HG03064 (cell line): ENCODE data around the gene GMDS.

ENCODE experiments used
- ATAC-seq: cut with Tn5 transposase; IDR thresholded peaks from one replicate; pipeline ENCODE4 v1.9.1; 2021; ENCODE audit warnings: low read depth; ENCODE audit not compliant: unreplicated experiment

The GMDS gene

DNA sequence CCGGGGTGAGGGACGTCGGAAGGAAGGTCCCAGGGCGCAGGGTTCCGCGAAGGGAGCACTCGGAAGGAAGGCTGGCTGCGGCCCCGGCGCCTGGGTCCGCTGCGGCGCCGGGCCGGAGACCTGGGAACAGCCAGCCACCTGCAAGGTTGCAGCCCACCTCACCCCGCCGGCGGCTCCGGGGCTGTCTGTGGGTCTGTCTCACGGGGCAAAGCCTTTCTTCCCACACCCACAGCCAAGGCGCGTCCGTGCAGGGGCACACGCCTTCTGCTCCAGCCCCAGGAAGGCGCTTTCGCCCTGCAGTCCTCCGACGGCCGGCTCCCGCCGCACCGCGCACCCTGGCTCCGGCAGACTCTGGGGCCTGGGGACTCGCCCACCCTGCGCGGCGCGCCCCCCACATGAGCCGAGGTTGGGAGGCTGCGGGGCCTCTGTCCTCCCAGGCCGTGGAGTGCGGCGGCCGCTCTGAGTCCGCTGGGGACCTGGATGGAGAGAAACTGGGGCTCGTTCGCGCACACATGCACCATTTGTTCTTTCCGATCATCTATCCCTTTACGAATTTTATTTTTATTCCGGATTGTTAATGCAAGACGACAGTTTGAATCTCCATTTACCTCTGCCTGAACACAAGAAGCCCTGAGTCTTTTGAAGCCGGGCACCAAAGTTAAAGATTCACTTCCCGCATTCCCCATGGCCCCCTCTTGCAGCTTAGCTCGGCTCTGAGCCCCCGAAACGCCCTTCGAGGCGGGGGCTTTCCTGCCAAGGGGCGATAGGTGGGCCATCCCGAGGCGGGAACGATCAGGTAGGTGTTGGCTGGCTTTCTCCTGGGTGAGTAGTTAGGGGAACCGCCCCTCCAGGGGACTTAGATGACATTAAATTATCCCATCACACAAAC lies 640.2 kb downstream of the GMDS start:
- no peak for ATAC-seq

DNA sequence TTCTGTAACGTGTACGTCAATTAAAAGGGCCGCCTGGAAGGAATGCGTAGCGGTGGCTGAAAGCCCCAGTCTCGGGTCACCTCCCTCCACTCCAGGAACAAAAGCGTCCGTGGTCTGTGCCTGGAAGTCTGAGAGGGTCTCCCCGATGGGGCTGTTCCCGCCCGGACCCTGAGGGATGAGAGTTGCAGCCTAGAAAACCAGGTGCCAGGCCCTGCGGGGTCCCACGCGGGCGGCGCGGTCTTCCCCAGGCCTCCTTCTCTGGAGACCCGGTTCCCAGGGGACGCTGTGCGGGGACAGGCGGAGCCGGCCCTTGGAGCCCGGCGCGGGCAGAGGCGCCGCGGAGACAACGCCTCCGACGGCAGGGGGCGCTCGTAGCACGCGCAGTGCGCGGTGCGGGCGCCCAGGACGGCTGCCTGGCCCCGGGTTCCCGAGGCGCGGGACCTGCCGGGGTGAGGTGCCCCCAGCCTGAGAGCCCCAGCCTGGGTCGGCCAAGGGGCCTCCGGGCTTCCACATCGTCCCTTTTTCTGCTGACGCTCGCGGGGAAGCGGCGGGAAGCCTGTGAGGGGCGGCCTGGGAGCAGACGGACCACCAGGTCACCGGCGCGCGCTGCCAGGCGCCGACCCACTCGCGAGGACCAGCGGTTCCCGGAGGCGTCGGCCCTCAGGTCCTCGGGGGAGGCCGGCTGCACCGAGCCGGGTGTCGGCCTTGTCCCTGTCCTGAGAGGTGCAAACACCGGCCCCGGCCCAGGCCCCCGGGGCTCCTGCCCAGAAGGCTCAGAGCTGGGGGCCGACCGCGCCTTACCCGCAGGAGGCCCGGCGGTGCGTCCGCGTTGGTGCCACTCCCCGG lies 641.0 kb downstream of the GMDS start:
- ATAC-seq = no peak

DNA sequence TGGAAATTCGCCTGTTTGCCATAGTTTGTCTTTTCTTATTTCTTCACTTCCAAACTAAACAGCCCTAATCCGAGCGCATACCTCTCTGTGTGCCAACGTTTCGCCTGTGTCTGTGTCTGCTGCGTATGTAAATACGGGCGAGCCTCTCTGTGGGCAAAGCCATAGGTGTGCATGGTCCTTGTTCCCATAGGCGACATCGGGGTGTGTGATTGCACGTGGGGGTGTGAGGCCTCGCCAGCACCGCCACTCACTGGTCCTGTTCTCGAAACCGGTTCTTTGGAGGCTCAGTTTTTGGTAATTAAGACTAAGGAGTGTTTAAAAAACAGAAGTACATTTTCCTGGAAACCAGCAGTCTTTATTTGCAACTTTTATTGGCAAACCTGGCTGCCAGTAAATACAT lies 641.7 kb downstream of the GMDS start:
- no peak for ATAC-seq

DNA sequence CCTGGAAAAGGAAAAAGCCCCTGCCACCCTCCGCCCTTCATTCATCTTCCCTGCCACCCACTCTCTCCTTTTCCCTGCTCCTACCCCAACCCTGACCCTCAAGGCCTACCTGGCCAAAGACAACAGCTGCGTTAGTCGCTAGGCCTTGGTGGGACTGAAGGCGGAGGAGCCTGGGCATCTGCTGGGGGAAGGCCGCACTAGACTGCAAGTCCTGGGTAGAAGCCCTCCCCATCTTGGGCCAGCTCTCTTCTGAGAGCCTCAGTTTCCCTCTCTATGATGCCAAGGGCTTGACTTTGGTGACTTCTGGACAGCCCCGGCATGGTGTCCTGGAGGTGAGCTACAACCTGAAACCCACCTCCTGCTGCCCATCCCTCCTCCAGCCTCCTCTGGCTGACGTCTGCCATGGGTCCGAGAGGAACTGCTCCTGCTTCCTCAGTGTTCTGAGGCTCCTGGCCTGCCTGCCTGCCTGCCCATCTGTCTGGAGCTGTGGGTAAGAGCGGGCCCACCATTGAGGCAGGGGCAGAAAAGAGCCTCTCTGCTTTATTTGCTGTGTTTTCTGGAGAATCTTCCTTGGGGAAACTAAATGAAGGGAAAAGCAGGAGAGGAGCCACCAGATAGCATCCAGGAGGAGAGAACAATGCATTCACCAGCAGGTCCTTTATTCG lies 643.2 kb downstream of the GMDS start:
- ATAC-seq = no peak

DNA sequence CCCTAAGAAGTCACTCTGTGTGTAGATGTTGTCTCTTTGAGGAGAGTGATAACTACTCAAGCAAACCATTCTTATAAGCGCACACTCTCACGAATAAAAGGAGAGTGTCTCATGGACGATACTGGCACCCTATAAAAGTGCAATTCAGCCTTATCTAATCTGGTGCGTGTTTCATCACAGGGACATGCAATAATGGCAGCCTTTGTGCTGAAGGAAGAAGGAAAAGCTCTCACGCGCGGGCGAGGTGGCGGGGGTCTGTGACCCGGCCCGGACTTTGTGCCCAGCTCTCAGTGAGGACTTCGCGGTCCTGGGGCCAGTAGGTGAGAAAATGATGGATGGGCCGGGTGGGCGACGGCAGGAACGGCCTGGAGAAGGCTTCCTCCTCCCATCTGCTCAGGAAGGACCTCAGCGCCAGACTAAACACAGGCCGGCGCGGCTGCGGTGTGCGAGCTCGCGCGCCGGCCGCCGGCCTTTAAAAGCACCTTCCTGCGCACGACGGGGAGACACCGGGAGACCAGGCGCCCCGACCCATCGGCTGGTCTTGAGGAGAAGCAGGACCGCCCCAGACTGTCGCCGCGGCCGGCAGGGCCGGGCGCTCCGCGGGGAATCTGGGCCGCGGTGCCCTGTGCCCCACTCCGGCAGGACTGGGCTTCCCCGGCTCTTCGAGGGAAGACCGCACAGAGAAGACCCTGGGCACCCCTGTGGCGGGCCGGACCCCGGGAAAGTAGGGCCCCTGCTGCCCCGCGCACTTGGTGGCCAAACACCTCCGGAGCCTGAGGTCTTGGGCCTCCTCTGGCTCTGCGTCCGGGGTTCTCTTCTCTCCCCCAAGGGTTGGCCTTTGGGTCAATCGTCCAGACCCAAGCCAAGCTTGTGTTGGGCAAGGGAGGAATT lies 644.0 kb downstream of the GMDS start:
- no peak for ATAC-seq

- no peak for ATAC-seq
Measured at GRCh38 chr6:1600764-1601157, 644.6 kb downstream of the GMDS start.

DNA sequence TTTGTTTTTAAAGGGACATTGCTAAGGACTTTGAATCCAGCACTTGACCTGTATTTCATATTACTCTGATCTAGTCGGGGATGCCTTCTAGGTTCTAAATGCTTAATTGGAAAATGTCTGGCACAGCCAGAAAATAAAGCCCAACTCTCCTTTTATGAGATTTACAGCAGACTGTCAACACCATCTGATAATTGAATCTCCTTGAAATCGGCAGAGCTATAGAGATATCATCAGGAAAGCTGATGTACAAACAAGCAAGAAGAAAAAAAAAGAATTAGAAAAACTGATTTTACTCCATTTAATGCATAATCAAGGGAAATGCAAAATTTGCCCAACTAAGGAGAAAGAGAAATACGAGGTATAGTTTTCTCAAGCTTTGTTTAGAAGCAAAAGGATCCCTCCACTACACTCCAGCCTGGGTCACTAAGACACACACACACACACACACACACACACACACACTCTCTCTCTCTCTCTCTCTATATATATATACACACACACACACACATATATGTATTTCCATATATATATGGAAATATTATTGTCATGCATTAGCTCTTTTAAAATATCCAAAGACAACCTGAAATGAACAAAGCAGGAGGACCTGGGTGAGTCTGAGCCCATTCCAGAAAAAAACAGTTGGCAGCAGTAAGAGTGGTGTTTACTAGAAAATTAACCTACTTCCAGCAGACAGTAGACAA lies 645.2 kb downstream of the GMDS start:
- no peak for ATAC-seq

GRCh38 chr6:1599469-1599868 lies 645.9 kb downstream of the GMDS start:
- no peak for ATAC-seq

- ATAC-seq = no peak
Measured at GRCh38 chr6:1598886-1599285, 646.5 kb downstream of the GMDS start.

DNA sequence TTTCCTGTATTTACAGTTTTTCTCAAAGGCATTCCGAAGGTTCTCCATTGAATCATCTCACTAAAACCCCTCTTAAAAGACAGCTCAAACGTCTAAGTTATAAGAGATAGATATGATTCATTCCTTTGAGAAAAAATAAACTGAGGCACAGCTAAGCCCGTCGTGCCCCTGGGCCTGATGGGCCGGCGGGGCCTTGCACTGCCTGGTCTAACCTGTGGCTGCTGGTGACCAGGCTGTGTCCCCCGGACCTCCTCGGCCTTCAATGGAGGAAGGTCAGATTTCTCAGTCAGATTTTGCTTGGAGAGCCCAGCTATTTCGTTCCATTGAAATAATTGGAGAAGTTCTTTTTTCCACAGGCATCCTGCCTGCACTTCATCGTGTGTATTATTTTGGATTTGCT lies 647.0 kb downstream of the GMDS start:
- ATAC-seq = no peak

DNA sequence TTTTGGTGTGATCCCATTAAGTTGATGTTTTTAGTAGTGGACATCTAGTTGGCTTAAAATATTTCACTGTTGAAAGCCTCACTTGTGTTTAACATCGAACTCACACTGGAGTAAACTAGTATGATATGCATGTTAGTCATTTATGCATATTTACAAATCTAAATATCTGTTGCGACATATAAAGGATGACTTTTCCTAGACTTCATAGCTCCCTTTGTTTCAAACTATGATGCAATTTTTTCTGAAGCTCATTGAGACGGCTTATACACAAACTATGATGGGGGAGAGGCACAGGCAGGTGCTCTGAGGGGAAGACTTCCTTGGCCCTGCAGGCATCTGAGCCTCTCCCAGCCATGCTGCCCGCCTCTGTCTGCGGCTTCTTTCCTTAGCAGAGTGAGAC lies 647.5 kb downstream of the GMDS start:
- ATAC-seq = no peak

DNA sequence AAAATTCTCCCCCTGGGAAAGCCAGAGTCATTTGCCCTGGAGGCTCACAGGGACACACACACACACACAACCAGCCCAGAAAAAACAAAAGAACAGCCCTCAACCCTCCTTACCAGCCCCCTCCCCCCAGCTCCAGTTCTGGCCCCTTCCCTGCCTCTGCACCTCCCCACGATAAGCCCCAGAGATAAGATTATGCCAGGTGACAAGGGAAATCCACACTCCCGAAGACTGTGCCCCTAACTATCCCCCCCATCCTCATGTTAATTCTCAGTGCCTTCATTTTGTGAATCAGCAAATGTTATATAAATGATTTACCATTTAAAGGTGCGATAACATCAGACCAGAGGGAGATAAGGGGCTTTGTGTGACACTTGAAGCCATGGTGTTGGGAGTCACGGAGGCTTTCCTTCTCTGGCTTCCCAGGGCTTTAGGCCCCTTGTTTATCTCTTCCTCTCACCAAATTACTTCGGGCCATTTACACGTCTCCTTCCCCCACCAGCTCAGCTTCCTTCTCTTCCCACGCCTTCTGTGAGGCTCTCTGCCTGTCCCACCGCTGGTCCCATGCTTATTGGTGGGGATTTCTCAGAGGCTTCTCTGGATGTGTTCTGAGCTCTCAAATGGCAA lies 648.2 kb downstream of the GMDS start:
- ATAC-seq = no peak

DNA sequence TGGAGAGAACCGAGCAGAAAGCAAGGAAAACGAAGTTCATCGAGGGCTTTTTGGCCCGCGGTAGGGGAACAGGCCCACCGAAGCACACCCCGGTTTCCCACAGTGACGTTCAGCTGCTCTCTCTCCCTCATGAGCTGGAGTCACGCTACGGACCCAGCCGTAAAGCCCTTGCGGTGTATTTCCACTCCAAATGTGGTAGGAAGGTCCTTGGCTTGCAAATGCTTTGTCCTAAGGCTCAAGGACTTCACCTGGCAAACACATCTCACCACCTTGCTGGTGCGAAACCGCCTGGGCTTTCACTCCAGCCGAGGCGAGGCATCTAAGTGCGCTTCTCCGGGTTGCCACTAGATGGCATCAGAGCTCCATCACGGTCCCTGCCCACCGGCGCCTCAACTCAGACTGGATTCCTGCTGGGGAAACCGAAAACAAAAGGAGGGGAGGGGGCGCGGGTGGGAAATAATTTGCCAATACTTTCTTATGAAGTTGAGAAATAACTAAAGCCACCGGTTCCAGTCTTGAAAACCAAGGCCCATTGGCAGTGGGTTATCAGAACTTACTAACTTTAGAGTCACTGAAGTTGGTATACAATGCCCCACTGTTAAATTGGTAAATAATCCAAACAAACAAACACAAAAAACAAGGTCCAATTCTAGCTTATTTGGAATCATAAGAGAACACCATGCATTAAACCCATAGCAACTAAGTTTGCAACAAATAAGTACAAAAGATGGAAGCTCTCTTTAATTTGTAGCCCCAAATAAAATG lies 649.1 kb downstream of the GMDS start:
- no peak for ATAC-seq

GRCh38 chr6:1595271-1596087 lies 649.9 kb downstream of the GMDS start:
- no peak for ATAC-seq

GRCh38 chr6:1594445-1595200 lies 650.8 kb downstream of the GMDS start:
- ATAC-seq = no peak

DNA sequence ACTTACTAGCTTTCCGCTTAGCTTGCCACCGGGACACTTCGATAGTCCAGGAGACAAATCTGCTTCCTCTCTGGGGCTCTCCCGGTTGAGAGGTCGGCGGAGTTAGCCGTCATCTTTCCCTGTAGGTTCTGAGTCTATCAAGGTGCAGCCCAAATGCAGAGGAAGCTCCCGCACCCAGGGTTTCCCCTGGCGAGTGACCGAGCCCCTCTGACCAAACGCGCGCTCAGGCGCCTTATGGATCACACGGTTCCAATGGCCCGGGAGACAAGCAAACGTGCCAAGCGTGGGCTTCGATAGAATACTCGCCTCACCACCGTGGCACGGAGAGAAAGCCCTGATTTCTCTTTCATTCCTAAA lies 651.5 kb downstream of the GMDS start:
- no peak for ATAC-seq
